ENCODE data around the gene TAF11L2.
"Not testable (repeated sequence)": the region's sequence is repeated elsewhere in the genome, so short reads cannot be mapped to it uniquely, and the experiment has no call there.

The TAF11L2 gene

GRCh38 chr5:17497931-17498330 lies at the start of gene TAF11L2:
TAF11L2 (plus strand) TSS chr5:17498231.
- not testable (repeated sequence) for DNase-seq (ENCODE audit: low spot score)

GRCh38 chr5:17448877-17449276 lies 49.2 kb upstream of the TAF11L2 start:
- no peak for DNase-seq (ENCODE audit: low spot score)

GRCh38 chr5:17452936-17453335 lies 45.1 kb upstream of the TAF11L2 start:
- DNase-seq (ENCODE audit: low spot score), result no peak

GRCh38 chr5:17455942-17456341 lies 42.1 kb upstream of the TAF11L2 start:
- no peak for DNase-seq (ENCODE audit: low spot score)

- no peak for DNase-seq (ENCODE audit: low spot score)
These were observed 36.2 kb upstream of the TAF11L2 start for GRCh38 chr5:17461793-17462192.

- DNase-seq (ENCODE audit: low spot score), result no peak
These were observed 34.4 kb upstream of the TAF11L2 start for GRCh38 chr5:17463653-17464052.

- no peak for DNase-seq (ENCODE audit: low spot score)
These were observed 28.0 kb upstream of the TAF11L2 start for GRCh38 chr5:17470064-17470463.

- DNase-seq (ENCODE audit: low spot score), result not testable (repeated sequence)
These were observed 23.0 kb upstream of the TAF11L2 start for GRCh38 chr5:17475064-17475463.

- no peak for DNase-seq (ENCODE audit: low spot score)
These were observed 21.0 kb upstream of the TAF11L2 start for GRCh38 chr5:17477043-17477442.

- no peak for DNase-seq (ENCODE audit: low spot score)
These were observed 20.3 kb upstream of the TAF11L2 start for GRCh38 chr5:17477573-17478265.

GRCh38 chr5:17481378-17481777 lies 16.7 kb upstream of the TAF11L2 start:
- DNase-seq (ENCODE audit: low spot score), result no peak

GRCh38 chr5:17482790-17483189 lies 15.2 kb upstream of the TAF11L2 start:
- no peak for DNase-seq (ENCODE audit: low spot score)

- not testable (repeated sequence) for DNase-seq (ENCODE audit: low spot score)
These were observed 11.4 kb upstream of the TAF11L2 start for GRCh38 chr5:17486464-17487173.

- DNase-seq (ENCODE audit: low spot score), result no peak
These were observed 10.9 kb upstream of the TAF11L2 start for GRCh38 chr5:17487174-17487512.

- not testable (repeated sequence) for DNase-seq (ENCODE audit: low spot score)
These were observed 6.8 kb upstream of the TAF11L2 start for GRCh38 chr5:17491257-17491656.

- DNase-seq (ENCODE audit: low spot score), result no peak
These were observed 5.3 kb upstream of the TAF11L2 start for GRCh38 chr5:17492770-17493169.

GRCh38 chr5:17497446-17497845 lies 585 bp upstream of the TAF11L2 start:
- no peak for DNase-seq (ENCODE audit: low spot score)

- no peak for DNase-seq (ENCODE audit: low spot score)
These were observed 13.8 kb downstream of the TAF11L2 start for GRCh38 chr5:17511775-17512325.

- DNase-seq (ENCODE audit: low spot score), result not testable (repeated sequence)
These were observed 19.5 kb downstream of the TAF11L2 start for GRCh38 chr5:17517526-17517925.

- DNase-seq (ENCODE audit: low spot score), result not testable (repeated sequence)
These were observed 20.0 kb downstream of the TAF11L2 start, which contains the start of gene TAF11L3 for GRCh38 chr5:17518067-17518466. TAF11L3 (plus strand) TSS chr5:17518367.

GRCh38 chr5:17519508-17519907 lies 21.5 kb downstream of the TAF11L2 start:
- DNase-seq (ENCODE audit: low spot score), result not testable (repeated sequence)

- not testable (repeated sequence) for DNase-seq (ENCODE audit: low spot score)
These were observed 23.5 kb downstream of the TAF11L2 start, which contains the start of gene TAF11L4 for GRCh38 chr5:17521501-17521900. TAF11L4 (plus strand) TSS chr5:17521801.

- not testable (repeated sequence) for DNase-seq (ENCODE audit: low spot score)
These were observed 26.9 kb downstream of the TAF11L2 start, which contains the start of gene TAF11L5 for GRCh38 chr5:17524935-17525334. TAF11L5 (plus strand) TSS chr5:17525235.
